Effector CD4-positive, alpha-beta T cell (primary cell): ENCODE measurements around the gene LRRK1.
"Not testable (repeated sequence)": the region's sequence is repeated elsewhere in the genome, so short reads cannot be mapped to it uniquely, and the experiment has no call there.

Experiments used
- DNase-seq: peaks from one replicate; pipeline ENCODE4 v3.0.0-alpha.2; 2020

LRRK1 gene

DNA sequence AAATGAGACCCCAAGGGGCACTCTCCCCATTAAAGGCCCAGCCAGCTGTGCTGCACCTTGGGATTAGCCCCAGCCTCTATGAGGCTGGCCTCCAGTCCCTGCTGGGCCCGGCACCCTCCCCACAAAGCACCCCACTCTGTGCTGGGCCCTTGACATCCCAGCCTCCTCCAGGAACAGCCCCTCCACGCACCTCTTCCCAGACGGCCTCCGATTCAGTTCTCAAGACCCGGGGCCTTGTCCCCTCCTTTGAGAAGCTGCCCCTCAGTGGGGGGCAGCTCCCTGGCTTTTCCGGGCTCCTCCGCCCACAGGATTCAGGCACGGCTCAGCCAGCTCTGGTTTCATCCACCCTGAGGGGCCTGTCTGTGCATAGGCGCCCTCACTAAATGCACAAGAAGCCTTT lies 144.1 kb downstream of the LRRK1 start:
- DNase-seq: no peak

DNA sequence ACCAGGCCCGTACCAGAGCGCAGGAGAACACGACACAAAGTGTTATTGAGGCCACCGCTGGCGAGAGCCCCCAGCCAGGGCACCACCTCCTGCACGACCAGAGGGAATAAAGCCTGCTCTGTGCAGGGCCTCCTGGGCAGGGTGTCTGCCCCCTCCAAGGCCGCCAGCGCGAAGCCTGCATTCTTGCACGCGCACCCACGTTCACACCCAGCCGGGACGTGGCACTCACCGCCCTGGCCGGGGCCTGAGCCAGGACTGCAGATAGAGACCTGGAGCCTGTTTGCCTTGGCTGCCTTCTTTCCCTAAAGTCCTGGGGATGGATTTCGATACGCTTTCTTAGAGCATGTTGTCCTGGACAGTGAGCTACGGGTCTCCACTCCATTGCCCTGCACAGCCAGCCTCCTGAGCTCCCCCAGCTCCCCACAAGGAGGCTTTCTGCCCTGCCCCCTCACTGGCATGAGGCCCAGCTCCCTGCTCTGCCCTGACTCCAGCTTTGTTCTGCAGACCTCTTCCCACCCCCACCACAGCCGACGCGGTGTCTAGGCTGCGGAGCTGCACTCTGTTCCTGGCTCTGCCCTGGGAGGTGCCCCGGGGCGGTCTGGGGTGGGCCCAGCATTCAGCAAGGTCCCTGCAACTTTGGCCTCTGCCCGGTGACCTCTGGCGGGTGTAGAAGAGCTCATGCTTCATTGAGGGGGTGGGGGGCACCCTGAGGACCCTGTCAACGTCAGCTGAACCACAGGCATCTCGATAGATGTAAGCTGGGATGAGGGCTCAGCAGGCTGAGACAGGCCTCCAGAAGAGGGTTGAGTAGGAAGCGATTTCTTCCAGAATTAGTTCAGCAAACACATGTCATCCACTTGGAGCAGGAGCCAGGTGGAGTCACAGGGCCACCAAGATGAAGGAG lies 145.0 kb downstream of the LRRK1 start:
- DNase-seq: no peak

GRCh38 chr15:101064795-101065569 lies 145.8 kb downstream of the LRRK1 start:
- DNase-seq: no peak

DNA sequence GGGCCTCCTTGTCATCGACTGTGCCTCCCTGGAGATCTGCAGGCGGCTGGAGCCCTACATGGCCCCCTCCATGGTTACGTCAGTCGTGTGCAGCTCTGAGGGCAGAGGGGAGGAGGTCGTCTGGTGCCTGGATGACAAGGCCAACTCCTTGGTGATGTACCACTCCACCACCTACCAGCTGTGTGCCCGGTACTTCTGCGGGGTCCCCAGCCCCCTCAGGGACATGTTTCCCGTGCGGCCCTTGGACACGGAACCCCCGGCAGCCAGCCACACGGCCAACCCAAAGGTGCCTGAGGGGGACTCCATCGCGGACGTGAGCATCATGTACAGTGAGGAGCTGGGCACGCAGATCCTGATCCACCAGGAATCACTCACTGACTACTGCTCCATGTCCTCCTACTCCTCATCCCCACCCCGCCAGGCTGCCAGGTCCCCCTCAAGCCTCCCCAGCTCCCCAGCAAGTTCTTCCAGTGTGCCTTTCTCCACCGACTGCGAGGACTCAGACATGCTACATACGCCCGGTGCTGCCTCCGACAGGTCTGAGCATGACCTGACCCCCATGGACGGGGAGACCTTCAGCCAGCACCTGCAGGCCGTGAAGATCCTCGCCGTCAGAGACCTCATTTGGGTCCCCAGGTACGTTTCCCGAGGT lies 146.5 kb downstream of the LRRK1 start:
- no peak for DNase-seq

- DNase-seq: no peak
Measured at GRCh38 chr15:101066501-101067408, 147.6 kb downstream of the LRRK1 start.

DNA sequence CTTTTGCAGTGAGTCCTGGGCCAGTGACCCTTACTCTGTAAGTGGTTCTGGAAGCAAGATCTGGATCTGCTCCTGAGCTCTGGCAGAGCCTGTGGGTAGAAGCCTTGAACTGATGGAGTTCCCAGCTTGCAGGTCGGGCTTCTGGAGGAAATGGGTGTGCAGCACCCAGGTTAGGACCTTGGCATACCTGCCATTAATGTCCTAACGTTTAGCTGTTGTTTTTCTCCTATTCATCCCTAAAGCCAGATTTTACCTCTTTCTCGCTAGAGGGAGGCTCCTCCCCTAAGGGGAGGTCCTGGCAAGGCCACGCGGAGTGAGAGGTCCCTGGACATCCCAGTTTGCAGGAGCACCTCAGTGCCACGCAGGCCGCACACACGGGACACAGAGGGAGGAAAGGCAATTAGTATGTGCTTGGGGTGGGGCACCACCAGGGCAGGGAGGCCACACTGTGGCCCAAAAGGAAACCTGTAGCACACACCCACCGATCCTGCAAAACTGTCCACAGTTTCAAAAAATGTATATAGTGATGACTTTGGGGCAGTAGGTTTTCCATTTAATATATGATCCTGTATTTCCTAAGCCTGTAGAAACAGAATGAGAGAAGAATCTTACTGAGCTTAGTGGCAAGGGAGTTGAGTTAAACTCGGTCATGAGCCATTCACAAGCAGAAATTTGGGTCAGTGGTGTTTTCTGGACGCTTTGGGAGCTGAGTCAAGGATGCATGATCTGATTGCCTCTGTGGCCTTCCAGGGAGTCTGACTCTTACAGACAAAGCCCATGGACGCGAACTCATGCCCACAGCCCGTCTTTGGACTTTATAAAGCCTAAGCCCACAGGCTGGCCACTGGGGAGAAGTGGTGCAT lies 148.7 kb downstream of the LRRK1 start:
- DNase-seq: no peak

DNA sequence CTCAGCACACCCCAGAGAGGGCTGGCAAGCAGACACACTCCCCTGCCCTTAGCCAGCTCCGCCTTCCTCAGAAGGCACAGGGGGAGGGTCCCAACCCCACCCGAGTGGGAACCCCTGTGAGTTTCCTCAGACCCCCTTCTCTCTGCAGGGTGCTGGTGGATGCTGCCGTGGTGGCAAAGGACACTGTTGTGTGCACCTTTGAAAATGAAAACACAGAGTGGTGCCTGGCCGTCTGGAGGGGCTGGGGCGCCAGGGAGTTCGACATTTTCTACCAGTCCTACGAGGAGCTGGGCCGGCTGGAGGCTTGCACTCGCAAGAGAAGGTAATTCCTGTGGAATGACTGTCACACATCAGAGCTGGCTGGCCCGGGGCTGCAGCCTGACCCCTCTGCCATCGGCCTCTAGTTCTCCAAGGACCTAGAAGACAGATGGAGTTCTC lies 149.4 kb downstream of the LRRK1 start:
- no peak for DNase-seq

DNA sequence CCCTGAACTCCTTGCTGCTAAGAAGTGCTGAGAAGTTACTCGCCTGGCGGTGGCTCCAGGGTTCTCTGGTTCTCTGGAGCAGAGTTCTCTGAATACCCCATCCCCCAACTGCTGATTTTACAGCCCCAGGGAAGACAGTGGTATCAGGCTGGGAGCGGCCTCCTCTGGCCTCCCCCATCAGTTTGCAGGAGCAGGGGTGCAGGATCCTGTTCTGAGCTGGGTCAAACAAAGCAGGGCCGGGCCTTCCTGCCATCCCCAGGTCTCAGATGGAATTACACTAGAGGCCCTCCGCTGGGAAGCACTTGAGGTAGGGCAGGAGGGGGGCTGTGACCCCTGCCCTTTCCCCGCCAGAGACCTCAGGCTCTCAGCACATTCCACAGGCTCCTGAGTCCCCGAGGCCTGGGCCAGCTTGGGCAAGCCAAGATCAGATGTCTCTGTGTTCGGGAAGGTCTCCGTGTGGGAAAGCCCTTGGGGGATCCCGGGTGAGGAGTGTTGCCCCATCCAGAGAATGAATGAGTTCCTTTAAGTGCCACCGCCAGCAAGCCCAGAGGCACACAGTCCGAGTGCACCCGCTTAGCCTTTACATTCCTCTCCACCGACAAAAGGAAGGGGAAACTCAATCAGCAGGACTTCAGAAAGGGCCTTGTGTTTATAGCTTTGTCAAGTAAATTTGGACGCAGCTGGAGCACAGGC lies 149.9 kb downstream of the LRRK1 start:
- no peak for DNase-seq

DNA sequence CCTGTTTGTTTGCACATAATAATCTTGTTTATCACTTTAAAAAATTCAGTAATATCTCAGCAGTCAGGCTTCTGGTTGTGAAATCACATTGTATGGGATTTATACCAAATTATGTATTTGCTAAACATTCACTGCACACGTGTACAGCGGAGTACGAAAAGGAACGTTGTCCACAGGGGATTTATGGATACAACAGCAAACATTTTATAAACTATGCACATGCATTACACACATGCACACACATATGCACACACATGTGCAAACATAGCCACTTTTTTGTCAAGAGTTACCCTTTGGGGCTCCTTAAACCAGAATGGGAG lies 150.5 kb downstream of the LRRK1 start:
- DNase-seq: no peak

DNA sequence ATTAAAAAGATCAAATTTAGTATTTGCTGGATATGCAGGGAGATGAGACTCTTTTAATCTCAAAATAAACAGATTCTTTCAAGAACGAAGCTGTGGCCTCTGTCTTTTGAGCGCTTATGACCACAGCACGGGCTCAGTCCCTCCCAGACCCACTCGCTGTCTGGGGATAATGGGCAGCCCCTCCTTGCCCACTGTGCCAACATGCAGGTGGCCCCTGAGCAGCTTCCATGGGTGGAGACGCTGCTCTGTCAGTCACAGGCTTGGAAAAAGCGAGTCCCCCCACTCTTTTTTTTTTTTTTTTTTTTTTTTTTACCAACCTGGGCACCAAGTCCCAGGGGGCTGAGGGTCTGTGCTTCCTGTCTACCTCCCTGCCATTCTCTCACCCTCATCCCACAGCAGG lies 150.9 kb downstream of the LRRK1 start:
- DNase-seq: no peak

GRCh38 chr15:101070502-101071273 lies 151.5 kb downstream of the LRRK1 start:
- DNase-seq: no peak

- DNase-seq: no peak
Measured at GRCh38 chr15:101071651-101072050, 152.5 kb downstream of the LRRK1 start.

GRCh38 chr15:101072235-101072634 lies 153.1 kb downstream of the LRRK1 start:
- not testable (repeated sequence) for DNase-seq

DNA sequence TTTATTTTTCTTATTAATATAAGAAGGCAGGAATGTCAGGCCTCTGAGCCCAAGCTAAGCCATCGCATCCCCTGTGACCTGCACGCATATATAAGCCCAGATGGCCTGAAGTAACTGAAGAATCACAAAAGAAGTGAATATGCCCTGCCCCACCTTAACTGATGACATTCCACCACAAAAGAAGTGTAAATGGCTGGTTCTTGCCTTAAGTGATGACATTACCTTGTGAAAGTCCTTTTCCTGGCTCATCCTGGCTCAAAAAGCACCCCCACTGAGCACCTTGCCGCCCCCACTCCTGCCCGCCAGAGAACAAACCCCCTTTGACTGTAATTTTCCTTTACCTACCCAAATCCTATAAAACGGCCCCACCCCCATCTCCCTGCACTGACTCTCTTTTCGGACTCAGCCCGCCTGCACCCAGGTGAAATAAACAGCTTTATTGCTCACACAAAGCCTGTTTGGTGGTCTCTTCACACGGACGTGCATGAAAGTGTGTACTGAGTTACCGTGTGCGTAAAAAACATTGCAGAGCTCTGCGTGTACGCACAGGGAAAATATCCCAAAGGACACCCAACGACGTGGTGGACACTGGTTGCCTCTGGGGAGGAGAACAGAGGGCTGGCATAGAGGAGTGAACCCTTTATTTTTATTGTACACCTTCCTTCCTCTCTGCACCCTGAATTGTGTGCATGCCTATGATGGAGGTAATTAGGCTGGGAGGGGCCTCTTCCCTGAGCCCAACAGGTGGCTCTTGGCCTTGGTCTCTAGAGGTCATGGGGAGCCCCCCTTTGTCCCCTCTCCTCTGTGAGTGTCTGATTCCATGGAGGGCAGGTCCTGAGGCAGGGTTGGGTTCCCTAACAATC lies 158.9 kb downstream of the LRRK1 start:
- DNase-seq: not testable (repeated sequence)

- no peak for DNase-seq
Measured at GRCh38 chr15:101078669-101079323, 159.6 kb downstream of the LRRK1 start.

DNA sequence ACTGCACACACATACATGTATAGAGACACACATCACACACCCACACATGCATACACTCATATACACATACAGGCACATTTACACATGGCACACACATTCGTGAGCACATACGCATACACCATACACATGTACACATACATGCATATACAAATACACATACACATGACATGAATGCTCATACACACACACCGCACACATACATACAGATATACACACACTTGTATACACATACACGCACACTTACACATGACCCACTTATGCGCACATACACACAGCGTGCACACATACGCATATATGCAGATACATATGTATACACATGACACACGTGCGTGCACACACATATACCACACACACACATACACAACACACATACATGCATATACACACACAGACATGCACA lies 162.7 kb downstream of the LRRK1 start:
- no peak for DNase-seq

- no peak for DNase-seq
Measured at GRCh38 chr15:101083336-101084045, 164.3 kb downstream of the LRRK1 start.

DNA sequence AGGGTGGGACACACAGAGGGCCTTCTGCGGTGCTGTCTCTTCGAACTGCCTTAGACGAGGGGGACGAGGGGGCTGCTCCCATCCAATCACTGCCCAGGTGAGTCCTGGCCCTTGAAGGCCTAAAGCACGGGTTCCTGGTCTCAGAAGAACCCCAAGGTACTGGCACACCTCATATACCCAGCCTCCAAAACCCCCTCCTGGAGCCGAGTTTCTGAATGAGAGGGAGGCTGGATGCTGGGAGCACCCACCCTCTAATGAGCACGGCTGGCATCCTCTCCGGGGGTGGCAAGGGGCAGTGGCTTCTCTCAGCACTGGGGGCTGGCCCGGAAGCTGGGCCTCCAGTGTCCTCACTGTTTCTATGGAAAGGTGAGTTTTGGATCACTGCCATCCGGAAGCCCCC lies 165.6 kb downstream of the LRRK1 start:
- no peak for DNase-seq
